Right hindlimb (tissue), 1 donor: ENCODE data around the gene SNRPD2.
"Not testable (repeated sequence)": the region's sequence is repeated elsewhere in the genome, so short reads cannot be mapped to it uniquely, and the experiment has no call there.

Source experiments
- DNase-seq: peaks from one replicate; pipeline ENCODE4 v3.0.0-alpha.2; 2018

The SNRPD2 gene

DNA sequence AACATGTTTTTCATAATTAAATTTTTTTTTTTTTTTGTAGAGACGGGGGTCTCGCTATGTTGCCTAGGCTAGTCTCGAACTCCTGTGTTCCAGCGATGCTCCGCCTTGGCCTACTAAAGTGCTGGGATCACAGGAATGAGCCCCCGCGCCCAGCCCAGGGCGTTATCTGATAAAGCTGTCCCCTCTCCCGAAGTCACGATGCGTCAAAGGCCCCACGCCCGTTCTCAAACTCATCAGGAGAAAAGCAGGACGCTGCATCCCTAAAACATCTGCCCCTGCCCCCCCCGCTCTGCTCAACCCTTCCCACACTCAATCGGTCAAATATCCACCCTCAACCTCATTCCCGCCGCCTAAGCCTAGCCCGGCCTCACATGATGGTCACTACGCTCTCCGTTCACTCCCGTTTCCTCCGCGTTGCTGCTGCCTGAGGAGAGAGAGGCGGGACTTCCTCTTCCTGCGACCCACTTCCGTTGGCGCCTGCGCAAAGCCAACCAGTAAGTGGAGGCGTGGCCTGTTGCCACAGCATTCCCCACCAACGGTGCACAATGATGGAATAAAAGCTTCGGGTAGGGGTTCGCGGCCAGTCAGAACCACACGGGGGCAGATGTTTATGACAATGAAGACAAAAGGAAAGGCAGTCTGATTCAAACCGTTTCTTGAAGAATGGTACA lies at the start of gene SNRPD2:
SNRPD2 (minus strand) TSS at position 438 of the 671 bp plus-strand sequence; CDS start at position 373, 65 bp downstream.
- peak; percentile 96 for DNase-seq

GRCh38 chr19:45739498-45740439 lies 48.0 kb upstream of the SNRPD2 start:
- DNase-seq: no peak

DNA sequence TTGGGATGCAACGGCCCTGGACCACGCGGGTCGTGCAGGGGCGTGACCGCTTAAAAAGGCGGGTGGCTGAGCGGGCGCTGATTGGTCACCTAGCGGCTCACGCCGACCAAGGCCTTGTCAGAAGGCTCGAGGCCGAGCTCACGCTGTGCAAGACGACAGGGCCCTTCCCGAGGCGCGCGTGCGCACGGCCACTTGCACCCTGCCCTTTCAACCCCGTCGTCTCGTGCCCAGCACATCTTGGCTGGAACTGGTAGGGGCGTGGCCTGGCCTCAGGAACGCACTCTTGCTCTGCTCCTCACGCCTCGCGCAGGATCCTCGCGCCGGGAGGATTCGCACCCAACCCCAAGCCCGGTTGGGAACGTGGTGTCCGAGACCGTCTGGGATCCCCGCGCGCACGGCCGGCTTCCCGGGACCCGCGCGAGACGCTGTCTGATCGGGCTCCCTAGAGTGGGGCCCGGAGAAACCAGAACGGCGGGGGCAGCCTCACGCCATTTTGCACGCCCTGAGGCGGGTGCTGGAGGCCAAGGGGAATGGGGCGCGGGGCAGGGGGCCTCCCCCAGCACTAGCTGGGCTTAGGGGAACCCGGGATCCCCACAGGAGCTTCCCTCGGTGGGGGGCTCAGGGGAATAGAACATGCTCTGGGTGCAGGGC lies 41.5 kb upstream of the SNRPD2 start, which contains the start of gene MEIOSIN:
MEIOSIN (plus strand) TSS at position 280 of the 651 bp plus-strand sequence. CDS start 1,938 bp downstream, outside the sequence.
- DNase-seq: no peak

- DNase-seq: peak; percentile 98
Measured at GRCh38 chr19:45730368-45731288, 38.9 kb upstream of the SNRPD2 start, which contains the start of gene FBXO46. TSS of gene FBXO46 (minus strand) at chr19:45730896. CDS start at chr19:45713495, 17,401 bp downstream.

GRCh38 chr19:45729800-45730290 lies 38.1 kb upstream of the SNRPD2 start:
- no peak for DNase-seq

DNA sequence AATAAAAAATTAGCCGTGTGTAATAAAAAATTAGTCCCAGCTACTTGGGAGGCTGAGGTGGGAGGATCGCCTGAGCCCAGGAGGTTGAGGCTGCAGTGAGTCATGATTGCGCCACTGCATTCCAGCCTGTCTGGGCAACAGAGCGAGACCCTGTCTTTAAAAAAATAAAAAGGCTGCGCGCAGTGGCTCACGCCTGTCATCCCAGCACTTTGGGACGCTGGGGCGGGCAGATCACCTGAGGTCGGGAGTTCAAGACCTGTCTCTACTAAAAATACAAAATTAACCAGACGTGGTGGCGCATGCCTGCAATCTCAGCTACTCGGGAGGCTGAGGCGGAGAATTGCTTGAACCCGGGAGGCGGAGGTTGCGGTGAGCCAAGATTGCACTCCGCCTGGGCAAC lies 36.9 kb upstream of the SNRPD2 start:
- DNase-seq: not testable (repeated sequence)

GRCh38 chr19:45720065-45720464 lies 28.3 kb upstream of the SNRPD2 start:
- DNase-seq: not testable (repeated sequence)

- DNase-seq: no peak
Measured at GRCh38 chr19:45717983-45718650, 26.4 kb upstream of the SNRPD2 start.

- peak; percentile 100 for DNase-seq
Measured at GRCh38 chr19:45717131-45717982, 25.6 kb upstream of the SNRPD2 start.

GRCh38 chr19:45716359-45717130 lies 24.8 kb upstream of the SNRPD2 start:
- no peak for DNase-seq

DNA sequence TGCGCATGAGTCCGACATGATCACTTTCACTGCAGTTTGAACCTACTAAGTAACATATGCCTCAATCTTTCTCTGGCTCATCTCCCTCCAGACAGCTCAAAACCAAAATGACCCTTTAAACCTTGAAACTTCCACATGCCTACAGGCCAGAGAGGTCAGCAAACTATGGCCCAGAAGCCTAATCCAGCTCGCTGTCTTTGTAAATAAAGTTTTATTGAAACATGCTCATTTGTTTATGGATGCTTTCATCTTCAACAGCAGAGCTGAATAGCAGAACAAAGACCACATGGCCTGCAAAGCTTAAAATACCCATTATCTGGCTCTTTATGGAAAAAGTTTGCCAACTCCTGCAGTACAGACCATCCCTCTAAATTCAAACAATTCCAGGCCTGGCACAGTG lies 23.4 kb upstream of the SNRPD2 start:
- DNase-seq: no peak

- no peak for DNase-seq
Measured at GRCh38 chr19:45713141-45713540, 21.4 kb upstream of the SNRPD2 start.

DNA sequence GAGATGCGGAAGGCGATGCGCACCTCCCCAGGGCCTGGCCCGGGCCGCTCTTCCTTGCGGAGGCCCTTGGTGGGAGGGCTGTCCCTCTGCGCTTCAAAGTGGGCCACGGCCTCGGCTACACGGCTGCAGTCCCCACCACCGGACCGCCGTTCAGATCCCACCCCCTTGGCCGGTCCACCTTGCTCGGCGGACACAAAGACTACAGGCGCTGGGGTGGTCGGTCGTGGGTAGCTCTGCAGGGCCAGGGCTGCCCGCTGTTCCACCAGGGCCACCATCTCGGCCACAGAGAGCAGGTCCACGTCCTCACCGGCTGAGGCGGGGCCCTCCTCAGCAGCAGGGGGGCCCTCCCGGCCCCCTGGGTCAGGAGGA lies 20.9 kb upstream of the SNRPD2 start:
- no peak for DNase-seq

DNA sequence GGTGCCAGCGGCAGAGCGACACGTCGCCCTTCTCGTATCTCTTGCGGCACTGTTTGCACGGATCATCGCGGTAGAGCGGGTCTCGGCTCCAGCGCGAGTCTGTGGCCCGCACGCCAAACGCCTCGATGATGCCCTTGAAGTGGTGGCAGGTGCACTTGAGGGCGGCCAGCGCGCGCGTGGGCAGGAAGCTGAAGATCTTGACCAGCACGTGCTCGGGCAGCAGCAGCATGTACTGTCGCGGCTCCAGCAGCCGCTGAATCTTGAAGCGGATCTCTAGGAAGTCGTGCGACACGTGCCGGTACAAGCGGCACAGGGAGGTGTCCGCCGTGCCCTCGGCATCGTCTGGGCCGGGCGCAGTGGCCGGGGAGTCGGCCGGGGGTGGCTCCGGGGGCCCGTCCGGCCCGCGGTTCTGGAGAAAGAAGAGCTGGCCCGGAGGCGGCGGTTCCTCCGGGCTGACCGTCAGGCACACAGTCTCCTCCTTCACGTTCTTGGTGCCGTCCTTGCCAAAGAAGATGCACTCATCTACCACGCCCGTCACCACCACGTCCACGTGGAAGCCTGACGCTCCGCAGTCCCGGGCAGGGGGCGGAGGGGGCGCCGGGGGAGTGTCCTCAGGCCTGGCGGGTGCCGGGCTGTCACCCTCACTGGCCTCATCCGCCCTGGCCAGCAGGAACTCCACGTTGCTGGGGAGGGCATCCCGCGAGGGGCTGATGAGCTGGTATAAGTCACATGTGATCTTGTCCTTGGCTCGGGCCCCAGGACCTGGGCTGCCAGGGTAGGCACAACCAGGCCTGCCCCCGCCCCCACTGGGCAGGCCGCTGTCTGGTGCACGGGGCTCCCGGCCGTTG lies 20.3 kb upstream of the SNRPD2 start:
- no peak for DNase-seq

DNA sequence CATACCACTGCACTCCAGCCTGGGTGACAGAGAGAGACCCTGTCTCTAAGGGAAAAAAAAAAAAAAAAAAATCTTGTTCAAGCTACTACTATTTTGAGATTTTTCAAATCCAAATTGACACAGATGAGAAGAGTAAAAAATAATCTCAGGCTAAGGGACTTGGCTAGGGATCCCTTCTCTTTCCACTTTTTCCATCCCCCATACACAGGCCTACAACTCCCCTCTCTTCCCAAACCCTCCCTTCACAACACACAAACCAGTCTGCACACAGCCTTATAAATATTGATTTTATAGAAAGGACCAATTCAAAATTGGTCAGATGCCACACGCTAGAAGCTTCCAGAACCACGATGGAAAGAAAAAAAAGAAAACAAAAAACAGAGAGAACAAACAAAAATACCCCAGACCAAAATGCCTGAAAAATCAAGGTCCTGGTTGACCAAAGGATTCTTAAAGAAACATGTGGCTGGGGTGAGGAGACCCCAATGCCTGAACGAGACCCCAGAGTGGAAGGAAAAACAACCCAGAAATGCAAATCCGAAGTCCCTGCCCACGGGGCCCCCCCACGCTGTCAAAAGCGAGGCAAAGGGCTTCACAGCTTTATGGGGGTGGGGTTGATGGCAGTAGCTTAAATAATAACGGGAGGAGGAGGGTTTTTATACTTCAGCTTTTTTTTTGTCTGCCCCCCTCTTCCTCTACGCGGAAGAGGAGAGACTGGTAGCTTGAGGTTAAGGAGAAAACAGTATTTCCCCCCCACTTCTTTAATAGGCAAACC lies 18.8 kb upstream of the SNRPD2 start:
- no peak for DNase-seq

DNA sequence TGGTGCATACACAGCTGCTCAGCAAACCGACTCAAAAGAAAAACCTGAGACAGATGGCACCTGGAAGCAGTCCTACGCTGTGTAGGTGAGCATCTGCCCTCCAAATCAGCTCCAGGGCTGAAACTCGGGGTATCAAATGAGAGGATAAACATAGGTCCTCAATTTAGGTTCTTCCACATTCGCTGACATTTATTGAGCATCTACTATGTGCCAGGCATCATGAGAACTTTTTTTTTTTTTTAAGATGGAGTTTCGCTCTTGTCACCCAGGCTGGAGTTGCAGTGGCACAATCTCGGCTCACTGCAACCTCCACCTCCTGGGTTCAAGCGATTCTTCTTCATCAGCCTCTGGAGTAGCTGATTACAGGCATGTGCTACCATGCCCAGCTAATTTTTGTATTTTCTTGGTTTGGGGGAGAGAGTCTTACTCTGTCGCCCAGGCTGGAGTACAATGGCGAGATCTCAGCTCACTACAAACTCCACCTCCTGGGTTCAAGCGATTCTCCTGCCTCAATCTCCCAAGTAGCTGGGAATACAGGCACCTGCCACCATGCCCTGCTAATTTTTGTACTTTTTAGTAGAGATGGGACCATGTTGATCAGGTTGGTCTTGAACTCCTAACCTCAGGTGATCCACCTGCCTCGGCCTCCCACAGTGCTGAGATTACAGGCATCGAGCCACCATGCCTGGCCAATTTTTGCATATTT lies 14.1 kb upstream of the SNRPD2 start:
- DNase-seq: no peak

GRCh38 chr19:45705115-45705514 lies 13.4 kb upstream of the SNRPD2 start:
- DNase-seq: no peak
